SK-N-SH (cell line): Measurements from ENCODE around the gene POLE3. TPM values are rescaled to one million over a fixed set of nuclear protein-coding genes. Genes with fewer than 3 reads are reported as not detected.

Source experiments
- CTCF ChIA-PET: fragments of 300-600, 350-600 bp; formaldehyde crosslinking; extraction: SDS; loops from one replicate; lab custom pipeline; 2021; lab: Yijun Ruan, JAX
- POLR2A ChIA-PET: fragments of 350-600 bp; sonication (Branson Sonifier 250); formaldehyde crosslinking; extraction: SDS; loops from one replicate; lab custom pipeline; 2020; ENCODE audit warnings: antibody characterized with exemption, inconsistent platforms; lab: Yijun Ruan, JAX
- DNase-seq: peaks from one replicate; pipeline ENCODE4 v3.0.0; 2012
- H2AFZ ChIP-seq: fragments of 200-600 bp; sonication (generic); 2 replicates; pipeline ENCODE4 v1.8.1; 2016; ENCODE audit warnings: antibody characterized with exemption, mild to moderate bottlenecking, low read depth
- H3F3A ChIP-seq: fragments of 200-600 bp; sonication (generic); replicated peaks from 2 replicates; pipeline ENCODE3; 2016; ENCODE audit warnings: antibody characterized with exemption, mild to moderate bottlenecking; ENCODE audit not compliant: insufficient read depth
- H3K27ac ChIP-seq, 2 experiments: fragments of 200-500 bp in 1 of 2; fragments of 200-600 bp in 1 of 2; sonication (Bioruptor generic) in 1 of 2; sonication (generic), shearing (Covaris generic) in 1 of 2; 2 replicates each; pipeline versions ENCODE4 v1.5.1 to v1.6.1; 2014 to 2016; ENCODE audit warnings: low read depth in 2 of 2, inconsistent platforms in 1 of 2, low read length in 1 of 2, mild to moderate bottlenecking in 1 of 2, mixed read lengths in 1 of 2
- H3K27me3 ChIP-seq: fragments of 200-600 bp; sonication (generic), shearing (Covaris generic); 2 replicates; pipeline ENCODE4 v1.6.1; 2016; ENCODE audit warnings: mixed run types; ENCODE audit not compliant: insufficient read depth
- H3K36me3 ChIP-seq, 2 experiments: fragments of 200-500 bp in 1 of 2; fragments of 200-600 bp in 1 of 2; sonication (Bioruptor generic) in 1 of 2; sonication (generic) in 1 of 2; replicated peaks in 1 of 2; 2 replicates each; pipeline versions ENCODE3 to v1.5.1; 2014 to 2016; ENCODE audit warnings: low read length in 1 of 2, mild to moderate bottlenecking in 1 of 2; ENCODE audit not compliant: insufficient read depth in 2 of 2, control insufficient read depth in 1 of 2
- H3K4me1 ChIP-seq, 2 experiments: fragments of 200-500 bp in 1 of 2; fragments of 200-600 bp in 1 of 2; sonication (Bioruptor generic) in 1 of 2; sonication (generic), shearing (Covaris generic) in 1 of 2; 2 replicates each; pipeline versions ENCODE4 v1.5.1 to v1.6.1; 2014 to 2016; ENCODE audit warnings: low read depth in 1 of 2, low read length in 1 of 2, mixed run types in 1 of 2; ENCODE audit not compliant: insufficient read depth in 2 of 2, control insufficient read depth in 1 of 2
- H3K4me2 ChIP-seq: fragments of 200-600 bp; sonication (generic), shearing (Covaris generic); 2 replicates; pipeline ENCODE4 v1.6.1; 2017; ENCODE audit warnings: mixed run types
- H3K4me3 ChIP-seq, 2 experiments: fragments of 200-500 bp in 1 of 2; fragments of 200-600 bp in 1 of 2; sonication (Bioruptor generic) in 1 of 2; sonication (generic), shearing (Covaris generic) in 1 of 2; 2 replicates each; pipeline versions ENCODE4 v1.5.1 to v1.8.1; 2014 to 2016; ENCODE audit warnings: low read depth in 2 of 2, inconsistent platforms in 1 of 2, low read length in 1 of 2, mild to moderate bottlenecking in 1 of 2, mixed read lengths in 1 of 2, moderate library complexity in 1 of 2
- H3K79me2 ChIP-seq: fragments of 200-600 bp; sonication (generic); 2 replicates; pipeline ENCODE4 v1.8.1; 2017; ENCODE audit warnings: mild to moderate bottlenecking; ENCODE audit not compliant: insufficient read depth
- H3K9ac ChIP-seq: fragments of 200-600 bp; sonication (generic); 2 replicates; pipeline ENCODE4 v1.6.1; 2017; ENCODE audit warnings: mixed run types
- H3K9me2 ChIP-seq: fragments of 200-600 bp; sonication (generic); 2 replicates; pipeline ENCODE4 v1.6.1; 2017; ENCODE audit warnings: mixed run types
- H3K9me3 ChIP-seq: fragments of 200-600 bp; sonication (generic); 2 replicates; pipeline ENCODE4 v1.6.1; 2017; ENCODE audit warnings: mixed run types, mild to moderate bottlenecking, moderate library complexity
- H4K20me1 ChIP-seq: fragments of 200-600 bp; sonication (generic); 2 replicates; pipeline ENCODE4 v1.6.1; 2017; ENCODE audit warnings: mild to moderate bottlenecking, mixed run types; ENCODE audit not compliant: insufficient read depth
- CTCF ChIP-seq: fragments of 200-600 bp; sonication (generic); IDR thresholded peaks from 2 replicates; pipeline ENCODE4 v1.6.1; 2017; ENCODE audit warnings: antibody characterized with exemption, mild to moderate bottlenecking, moderate library complexity
- ELF1 ChIP-seq: IDR thresholded peaks from 2 replicates; pipeline ENCODE4 v1.4.0; 2012
- GABPA ChIP-seq: IDR thresholded peaks from 2 replicates; pipeline ENCODE4 v1.4.0; 2012; ENCODE audit warnings: low read depth, mild to moderate bottlenecking
- MEF2A ChIP-seq: IDR thresholded peaks from 2 replicates; pipeline ENCODE4 v1.4.0; 2012; ENCODE audit warnings: low read depth, borderline replicate concordance
- MXI1 ChIP-seq: IDR thresholded peaks from 2 replicates; pipeline ENCODE4 v1.6.1; 2012; ENCODE audit warnings: mild to moderate bottlenecking, low read depth, low read length, improper control_type of control experiment
- NFIC ChIP-seq: IDR thresholded peaks from 2 replicates; pipeline ENCODE4 v1.4.0; 2012; ENCODE audit warnings: borderline replicate concordance
- RAD21 ChIP-seq: IDR thresholded peaks from 2 replicates; pipeline ENCODE4 v1.6.1; 2012; ENCODE audit warnings: mild to moderate bottlenecking, low read length
- YY1 ChIP-seq: IDR thresholded peaks from 2 replicates; pipeline ENCODE4 v1.4.0; 2012; ENCODE audit warnings: low read depth, mild to moderate bottlenecking
- whole genome bisulfite sequencing: methylation state at CpG from one replicate; pipeline ENCODE4 v1.1.6; 2017; ENCODE audit warnings: low lambda C conversion rate; 5-methylcytosine and 5-hydroxymethylcytosine counted together
- polyA plus RNA-seq, 3 experiments: library from polyadenylated mRNA; depleted of rRNA; stranded (reverse); fragments of >200 nt; gene quantifications; 2 replicates each; pipeline ENCODE4 v1.2.3, GENCODE V29; 2012
- TF ChIP-seq, protein P1 (sequence below): IDR thresholded peaks from 2 replicates; pipeline ENCODE4 v1.4.0; 2012; ENCODE audit warnings: low read depth
- TF ChIP-seq, protein P2 (sequence below): IDR thresholded peaks from 2 replicates; pipeline ENCODE4; 2012
- TF ChIP-seq, protein P3 (sequence below): IDR thresholded peaks from 2 replicates; pipeline ENCODE4 v1.6.1; 2012; ENCODE audit warnings: mild to moderate bottlenecking, low read depth, low read length, moderate library complexity
- TF ChIP-seq, protein P4 (sequence below): fragments of 150-350 bp; IDR thresholded peaks from 2 replicates; pipeline ENCODE4 v1.6.1; 2017; ENCODE audit warnings: antibody characterized with exemption, low read length, low read depth, borderline replicate concordance

POLE3 gene
- polyA plus RNA-seq, 1 of the 3 experiments (the other 2 are of a cell fraction), result 40.1 TPM

- TF ChIP-seq, protein P1, sequence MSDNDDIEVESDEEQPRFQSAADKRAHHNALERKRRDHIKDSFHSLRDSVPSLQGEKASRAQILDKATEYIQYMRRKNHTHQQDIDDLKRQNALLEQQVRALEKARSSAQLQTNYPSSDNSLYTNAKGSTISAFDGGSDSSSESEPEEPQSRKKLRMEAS, result no peak
- TF ChIP-seq, protein P2, sequence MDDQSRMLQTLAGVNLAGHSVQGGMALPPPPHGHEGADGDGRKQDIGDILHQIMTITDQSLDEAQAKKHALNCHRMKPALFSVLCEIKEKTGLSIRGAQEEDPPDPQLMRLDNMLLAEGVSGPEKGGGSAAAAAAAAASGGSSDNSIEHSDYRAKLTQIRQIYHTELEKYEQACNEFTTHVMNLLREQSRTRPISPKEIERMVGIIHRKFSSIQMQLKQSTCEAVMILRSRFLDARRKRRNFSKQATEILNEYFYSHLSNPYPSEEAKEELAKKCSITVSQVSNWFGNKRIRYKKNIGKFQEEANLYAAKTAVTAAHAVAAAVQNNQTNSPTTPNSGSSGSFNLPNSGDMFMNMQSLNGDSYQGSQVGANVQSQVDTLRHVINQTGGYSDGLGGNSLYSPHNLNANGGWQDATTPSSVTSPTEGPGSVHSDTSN, result no peak
- TF ChIP-seq MEF2A (no peak), YY1 (no peak), RAD21 (no peak), GABPA (no peak), MXI1 (no peak), NFIC (no peak), CTCF (no peak), ELF1 (no peak)
- TF ChIP-seq, protein P3, sequence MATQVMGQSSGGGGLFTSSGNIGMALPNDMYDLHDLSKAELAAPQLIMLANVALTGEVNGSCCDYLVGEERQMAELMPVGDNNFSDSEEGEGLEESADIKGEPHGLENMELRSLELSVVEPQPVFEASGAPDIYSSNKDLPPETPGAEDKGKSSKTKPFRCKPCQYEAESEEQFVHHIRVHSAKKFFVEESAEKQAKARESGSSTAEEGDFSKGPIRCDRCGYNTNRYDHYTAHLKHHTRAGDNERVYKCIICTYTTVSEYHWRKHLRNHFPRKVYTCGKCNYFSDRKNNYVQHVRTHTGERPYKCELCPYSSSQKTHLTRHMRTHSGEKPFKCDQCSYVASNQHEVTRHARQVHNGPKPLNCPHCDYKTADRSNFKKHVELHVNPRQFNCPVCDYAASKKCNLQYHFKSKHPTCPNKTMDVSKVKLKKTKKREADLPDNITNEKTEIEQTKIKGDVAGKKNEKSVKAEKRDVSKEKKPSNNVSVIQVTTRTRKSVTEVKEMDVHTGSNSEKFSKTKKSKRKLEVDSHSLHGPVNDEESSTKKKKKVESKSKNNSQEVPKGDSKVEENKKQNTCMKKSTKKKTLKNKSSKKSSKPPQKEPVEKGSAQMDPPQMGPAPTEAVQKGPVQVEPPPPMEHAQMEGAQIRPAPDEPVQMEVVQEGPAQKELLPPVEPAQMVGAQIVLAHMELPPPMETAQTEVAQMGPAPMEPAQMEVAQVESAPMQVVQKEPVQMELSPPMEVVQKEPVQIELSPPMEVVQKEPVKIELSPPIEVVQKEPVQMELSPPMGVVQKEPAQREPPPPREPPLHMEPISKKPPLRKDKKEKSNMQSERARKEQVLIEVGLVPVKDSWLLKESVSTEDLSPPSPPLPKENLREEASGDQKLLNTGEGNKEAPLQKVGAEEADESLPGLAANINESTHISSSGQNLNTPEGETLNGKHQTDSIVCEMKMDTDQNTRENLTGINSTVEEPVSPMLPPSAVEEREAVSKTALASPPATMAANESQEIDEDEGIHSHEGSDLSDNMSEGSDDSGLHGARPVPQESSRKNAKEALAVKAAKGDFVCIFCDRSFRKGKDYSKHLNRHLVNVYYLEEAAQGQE, result no peak
- TF ChIP-seq, protein P4, sequence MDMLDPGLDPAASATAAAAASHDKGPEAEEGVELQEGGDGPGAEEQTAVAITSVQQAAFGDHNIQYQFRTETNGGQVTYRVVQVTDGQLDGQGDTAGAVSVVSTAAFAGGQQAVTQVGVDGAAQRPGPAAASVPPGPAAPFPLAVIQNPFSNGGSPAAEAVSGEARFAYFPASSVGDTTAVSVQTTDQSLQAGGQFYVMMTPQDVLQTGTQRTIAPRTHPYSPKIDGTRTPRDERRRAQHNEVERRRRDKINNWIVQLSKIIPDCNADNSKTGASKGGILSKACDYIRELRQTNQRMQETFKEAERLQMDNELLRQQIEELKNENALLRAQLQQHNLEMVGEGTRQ, result no peak
- no peak overlapping the region for H3K4me2 ChIP-seq
- H3K27me3 ChIP-seq, result peaks cover 8% of the 10 kb centered on the region; the same call in 1 of the 2 replicates
- ChIA-PET POLR2A (no interaction called here), CTCF (interaction anchor here (0.9 to 1.1 kb wide), 2 partner anchors 9 to 245 kb away, joined by 3 to 4 read pairs; no protein-coding TSS in a partner anchor)
- H3K9me3 ChIP-seq, result no peaks in the 10 kb centered on the region
- H4K20me1 ChIP-seq, result no peaks in the 10 kb centered on the region
- 47% methylated on average over 4 of the region's 4 CpGs for WGBS
- DNase-seq, result no peak
- H3K27ac ChIP-seq, result no peak overlapping the region
- H3K4me1 ChIP-seq, result no peaks in the 10 kb centered on the region
- no peaks in the 10 kb centered on the region for H3K79me2 ChIP-seq
- H3F3A ChIP-seq, result peaks cover 3% of the 10 kb centered on the region
- no peak overlapping the region for H3K9ac ChIP-seq
- no peaks in the 10 kb centered on the region for H3K9me2 ChIP-seq
- no peak overlapping the region for H3K4me3 ChIP-seq
- no peak overlapping the region for H2AFZ ChIP-seq
- no peaks in the 10 kb centered on the region for H3K36me3 ChIP-seq
Observed at GRCh38 chr9:113436728-113437515, 26.4 kb upstream of the POLE3 start.
